Colonic mucosa (tissue), 4 donors: ENCODE data around the gene SHLD1. TPM values are rescaled to one million over a fixed set of nuclear protein-coding genes. Genes with fewer than 3 reads are reported as not detected.

Experiments used
- DNase-seq: peaks from one replicate; pipeline ENCODE4 v3.0.0-alpha.2; 2020
- H3K27ac ChIP-seq: fragments of 200-600 bp; one replicate; pipeline ENCODE4 v1.8.0; 2021
- H3K27me3 ChIP-seq: fragments of 200-600 bp; one replicate; pipeline ENCODE4 v1.8.0; 2021
- H3K36me3 ChIP-seq: fragments of 200-600 bp; one replicate; pipeline ENCODE4 v1.8.0; 2021
- H3K4me1 ChIP-seq: fragments of 200-600 bp; one replicate; pipeline ENCODE4 v1.8.0; 2021; ENCODE audit warnings: mild to moderate bottlenecking
- H3K4me3 ChIP-seq: fragments of 200-600 bp; one replicate; pipeline ENCODE4 v1.8.0; 2021
- H3K9ac ChIP-seq, 2 donors: one replicate each; pipeline ENCODE4 v1.7.0; 2013; ENCODE audit warnings: control low read depth in 2 of 2, low read depth in 2 of 2, low read length in 2 of 2
- H3K9me3 ChIP-seq: fragments of 200-600 bp; one replicate; pipeline ENCODE4 v1.8.0; 2021
- CTCF ChIP-seq: fragments of 200-600 bp; IDR thresholded peaks from one replicate; pipeline ENCODE4 v1.8.0; 2022; ENCODE audit warnings: antibody characterized with exemption, mild to moderate bottlenecking
- intact Hi-C: fragments of 100-400 bp; cut with DNase I; formaldehyde crosslinking; loops from one replicate; pipeline ENCODE4 v1.14.1; 2022
- total RNA-seq, 2 donors: library from RNA; stranded (reverse); fragmentation: NEBNext Ultra II Directional in 1 of 2; extraction: Animal tissue kit (Norgen Biotek cat#: 25700) in 1 of 2; gene quantifications; one replicate each; pipeline ENCODE4 v1.2.1, GENCODE V29; 2021
- donor health status: healthy.
- donor health status: DM: no; HTN: no; CAD: no.
- donor health status: DM: no; HTN: no; CAD: no.

Gene SHLD1
- total RNA-seq, 2 donors from 2014 or later, result 4.0 to 9.1 TPM

GRCh38 chr20:5770231-5770986, 20.2 kb downstream of the SHLD1 start:
- H3K9me3 ChIP-seq, result no peaks in the 10 kb centered on the region
- intact Hi-C loops, result no loop called here
- no peak overlapping the region for H3K9ac ChIP-seq
- no peak overlapping the region for H3K27ac ChIP-seq
- H3K27me3 ChIP-seq, result no peaks in the 10 kb centered on the region
- TF ChIP-seq CTCF, result no peak
- no peaks in the 10 kb centered on the region for H3K4me1 ChIP-seq
- H3K4me3 ChIP-seq, result no peak overlapping the region
- DNase-seq, result no peak
- no peaks in the 10 kb centered on the region for H3K36me3 ChIP-seq

- intact Hi-C loops, result no loop called here
- no peaks in the 10 kb centered on the region for H3K9me3 ChIP-seq
- no peak overlapping the region for H3K4me3 ChIP-seq
- no peak for TF ChIP-seq CTCF
- no peaks in the 10 kb centered on the region for H3K4me1 ChIP-seq
- no peak overlapping the region for H3K27ac ChIP-seq
- H3K36me3 ChIP-seq, result no peaks in the 10 kb centered on the region
- H3K9ac ChIP-seq, result no peak overlapping the region
- no peak for DNase-seq
- H3K27me3 ChIP-seq, result no peaks in the 10 kb centered on the region
Measured at GRCh38 chr20:5770987-5771318, 20.8 kb downstream of the SHLD1 start.

GRCh38 chr20:5772704-5773103, 22.5 kb downstream of the SHLD1 start:
- no peak overlapping the region for H3K4me3 ChIP-seq
- no peak overlapping the region for H3K27ac ChIP-seq
- no peaks in the 10 kb centered on the region for H3K27me3 ChIP-seq
- no peak for TF ChIP-seq CTCF
- H3K36me3 ChIP-seq, result no peaks in the 10 kb centered on the region
- intact Hi-C loops, result no loop called here
- no peak for DNase-seq
- H3K9me3 ChIP-seq, result no peaks in the 10 kb centered on the region
- no peak overlapping the region for H3K9ac ChIP-seq
- H3K4me1 ChIP-seq, result no peaks in the 10 kb centered on the region

- Histone ChIP-seq H3K9me3 (no peaks in the 10 kb centered on the region), H3K4me3 (no peak overlapping the region), H3K4me1 (no peaks in the 10 kb centered on the region), H3K27ac (no peak overlapping the region), H3K27me3 (no peaks in the 10 kb centered on the region), H3K9ac (no peak overlapping the region), H3K36me3 (no peaks in the 10 kb centered on the region)
- no peak for TF ChIP-seq CTCF
- DNase-seq, result no peak
- intact Hi-C loops, result no loop called here
Measured at GRCh38 chr20:5773589-5773988, 23.4 kb downstream of the SHLD1 start.

- Histone ChIP-seq H3K27me3 (no peaks in the 10 kb centered on the region), H3K36me3 (no peaks in the 10 kb centered on the region), H3K9ac (no peak overlapping the region), H3K27ac (no peak overlapping the region), H3K9me3 (no peaks in the 10 kb centered on the region), H3K4me1 (peaks cover 5% of the 10 kb centered on the region), H3K4me3 (no peak overlapping the region)
- intact Hi-C loops, result no loop called here
- no peak for TF ChIP-seq CTCF
- DNase-seq, result no peak
Measured at GRCh38 chr20:5776077-5776476, 25.9 kb downstream of the SHLD1 start.
